Naive thymus-derived CD4-positive, alpha-beta T cell (primary cell): ENCODE data around the gene TMEM132C. TPM values are rescaled to one million over a fixed set of nuclear protein-coding genes. Genes with fewer than 3 reads are reported as not detected.

Source experiments
- ATAC-seq: fragments of 150-1000 bp; cut with Tn5 transposase; 2 replicates; pipeline ENCODE4 v1.10.0; 2021; ENCODE audit warnings: mild to moderate bottlenecking, moderate library complexity
- CTCF ChIA-PET: fragments of 350-600 bp; sonication (Branson Sonifier 250); formaldehyde crosslinking; loops from one replicate; lab custom pipeline; 2021; ENCODE audit warnings: antibody characterized with exemption; lab: Charles Lee
- POLR2A ChIA-PET: fragments of 350-600 bp; sonication (Branson Sonifier 250); formaldehyde crosslinking; loops from one replicate; lab custom pipeline; 2021; ENCODE audit warnings: antibody characterized with exemption, inconsistent platforms; lab: Charles Lee
- DNase-seq, 9 donors: peaks; one replicate each; pipeline versions ENCODE4 v3.0.0 to v3.0.0-alpha.2; 2020 to 2022; ENCODE audit warnings: mixed read lengths in 1 of 9
- H3K27ac ChIP-seq: one replicate; pipeline ENCODE4 v1.7.0; 2013; ENCODE audit warnings: mild to moderate bottlenecking, low read depth, low read length, moderate library complexity
- H3K27me3 ChIP-seq, 2 donors: one replicate each; pipeline ENCODE4 v1.7.0; 2013; ENCODE audit warnings: low read length in 2 of 2, mild to moderate bottlenecking in 2 of 2, moderate library complexity in 2 of 2; ENCODE audit not compliant: control insufficient read depth in 2 of 2, insufficient read depth in 2 of 2
- H3K36me3 ChIP-seq, 3 experiments: 1 replicate in 2 of 3; 2 replicates in 1 of 3; pipeline ENCODE4 v1.7.0; 2013; ENCODE audit warnings: low read length in 3 of 3, mild to moderate bottlenecking in 3 of 3, moderate library complexity in 1 of 3; ENCODE audit not compliant: insufficient read depth in 3 of 3, control insufficient read depth in 2 of 3
- H3K4me1 ChIP-seq, 2 donors: one replicate each; pipeline ENCODE4 v1.7.0; 2013; ENCODE audit warnings: low read length in 2 of 2, mild to moderate bottlenecking in 2 of 2, moderate library complexity in 1 of 2; ENCODE audit not compliant: control insufficient read depth in 2 of 2, insufficient read depth in 2 of 2
- H3K4me3 ChIP-seq: 2 replicates; pipeline ENCODE4 v1.7.0; 2013; ENCODE audit warnings: mild to moderate bottlenecking, low read length
- H3K9me3 ChIP-seq, 3 experiments: 1 replicate in 2 of 3; 2 replicates in 1 of 3; pipeline ENCODE4 v1.7.0; 2013; ENCODE audit warnings: low read length in 3 of 3; ENCODE audit not compliant: control insufficient read depth in 2 of 3
- H3K27ac Mint-ChIP-seq, 9 donors: one replicate each; pipeline ENCODE4 v1.8.0; 2020 to 2022; ENCODE audit warnings: mixed read lengths in 9 of 9, mild to moderate bottlenecking in 8 of 9, moderate library complexity in 5 of 9, inconsistent platforms in 2 of 9
- H3K27me3 Mint-ChIP-seq, 5 donors: one replicate each; pipeline ENCODE4 v1.8.0; 2021 to 2022; ENCODE audit warnings: mixed read lengths in 5 of 5, mild to moderate bottlenecking in 1 of 5
- H3K36me3 Mint-ChIP-seq, 5 donors: one replicate each; pipeline ENCODE4 v1.8.0; 2020 to 2022; ENCODE audit warnings: mixed read lengths in 5 of 5, mild to moderate bottlenecking in 3 of 5, inconsistent platforms in 1 of 5
- H3K4me1 Mint-ChIP-seq, 7 donors: one replicate each; pipeline ENCODE4 v1.8.0; 2020 to 2022; ENCODE audit warnings: mixed read lengths in 7 of 7, mild to moderate bottlenecking in 3 of 7, inconsistent platforms in 1 of 7
- H3K4me3 Mint-ChIP-seq, 10 donors: one replicate each; pipeline ENCODE4 v1.8.0; 2020 to 2022; ENCODE audit warnings: mild to moderate bottlenecking in 10 of 10, mixed read lengths in 10 of 10, moderate library complexity in 6 of 10, inconsistent platforms in 2 of 10
- H3K9me3 Mint-ChIP-seq, 11 donors: one replicate each; pipeline ENCODE4 v1.8.0; 2020 to 2022; ENCODE audit warnings: mixed read lengths in 11 of 11, mild to moderate bottlenecking in 4 of 11, inconsistent platforms in 1 of 11, moderate library complexity in 1 of 11
- intact Hi-C, 2 donors: fragments of 100-400 bp; cut with micrococcal nuclease; formaldehyde crosslinking; loops; one replicate each; pipeline ENCODE4 v1.15.1; 2023
- polyA plus RNA-seq, 2 donors: library from polyadenylated mRNA; unstranded; fragments of 300-500 nt; fragmentation: Illumina TruSeq; gene quantifications; one replicate each; pipeline ENCODE4 v1.2.3, GENCODE V29; 2021
- total RNA-seq, 6 experiments: library from RNA in 5 of 6; stranded (reverse) in 5 of 6; gene quantifications; 1 replicate in 5 of 6; 2 replicates in 1 of 6; pipeline ENCODE4 v1.2.3 and lab custom pipeline; 2021 to 2026

Gene TMEM132C
- total and polyA plus RNA-seq, 7 experiments from 2014 or later = not detected

DNA sequence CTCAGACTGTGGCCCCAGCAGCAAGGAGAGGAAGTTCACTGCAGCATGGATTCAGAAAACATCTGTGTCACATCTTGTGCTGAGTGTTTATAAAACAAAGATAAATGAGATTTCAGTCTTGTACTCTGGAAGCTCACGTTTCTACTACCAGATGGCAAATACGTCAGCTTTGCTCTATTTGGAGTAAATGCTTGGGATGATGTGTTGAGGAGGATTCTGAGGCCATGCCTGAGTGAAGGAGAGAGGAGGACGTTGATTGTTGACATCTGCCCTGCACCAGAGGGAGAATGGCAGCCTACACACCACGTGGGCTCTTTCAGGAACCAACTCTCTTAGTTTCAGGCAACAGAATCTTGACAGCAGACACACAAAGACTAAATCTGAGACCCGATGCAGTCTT, 188.9 kb downstream of the TMEM132C start:
- Histone ChIP-seq H3K9me3 (no peaks in the 10 kb centered on the region), H3K36me3 (no peaks in the 10 kb centered on the region), H3K4me1 (no peaks in the 10 kb centered on the region), H3K27ac (no peak overlapping the region), H3K27me3 (no peaks in the 10 kb centered on the region), H3K4me3 (no peak overlapping the region)
- H3K27me3 Mint-ChIP-seq = no peaks in the 10 kb centered on the region
- ATAC-seq = no peak
- no peaks in the 10 kb centered on the region for H3K4me1 Mint-ChIP-seq
- intact Hi-C loops = no loop called here
- POLR2A ChIA-PET = no interaction called here
- no peak overlapping the region for H3K4me3 Mint-ChIP-seq
- no peaks in the 10 kb centered on the region for H3K36me3 Mint-ChIP-seq
- no peak for DNase-seq
- H3K9me3 Mint-ChIP-seq = peaks cover 0 to 12% (median 3%) of the 10 kb centered on the region in 11 donors
- H3K27ac Mint-ChIP-seq = no peak overlapping the region
- CTCF ChIA-PET = no interaction called here

DNA sequence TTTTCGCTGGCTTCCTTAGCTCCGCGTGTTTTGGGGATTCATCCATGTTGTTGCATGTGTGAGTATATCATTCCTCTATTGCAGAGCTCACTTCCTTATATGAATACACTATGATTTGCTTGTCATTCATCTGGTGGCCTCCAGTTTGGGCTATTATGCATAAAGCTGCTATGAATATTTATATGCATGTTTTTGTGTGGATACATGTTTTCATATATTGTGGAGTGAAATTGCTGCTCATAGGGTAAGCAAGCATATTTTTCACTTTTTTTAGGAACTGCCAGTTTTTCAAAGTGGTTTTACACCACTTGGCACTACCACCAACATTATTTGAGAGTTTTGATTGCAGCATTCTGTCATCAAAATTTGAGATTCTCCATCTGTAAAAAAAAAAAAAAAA, 190.0 kb downstream of the TMEM132C start:
- intact Hi-C loops = no loop called here

DNA sequence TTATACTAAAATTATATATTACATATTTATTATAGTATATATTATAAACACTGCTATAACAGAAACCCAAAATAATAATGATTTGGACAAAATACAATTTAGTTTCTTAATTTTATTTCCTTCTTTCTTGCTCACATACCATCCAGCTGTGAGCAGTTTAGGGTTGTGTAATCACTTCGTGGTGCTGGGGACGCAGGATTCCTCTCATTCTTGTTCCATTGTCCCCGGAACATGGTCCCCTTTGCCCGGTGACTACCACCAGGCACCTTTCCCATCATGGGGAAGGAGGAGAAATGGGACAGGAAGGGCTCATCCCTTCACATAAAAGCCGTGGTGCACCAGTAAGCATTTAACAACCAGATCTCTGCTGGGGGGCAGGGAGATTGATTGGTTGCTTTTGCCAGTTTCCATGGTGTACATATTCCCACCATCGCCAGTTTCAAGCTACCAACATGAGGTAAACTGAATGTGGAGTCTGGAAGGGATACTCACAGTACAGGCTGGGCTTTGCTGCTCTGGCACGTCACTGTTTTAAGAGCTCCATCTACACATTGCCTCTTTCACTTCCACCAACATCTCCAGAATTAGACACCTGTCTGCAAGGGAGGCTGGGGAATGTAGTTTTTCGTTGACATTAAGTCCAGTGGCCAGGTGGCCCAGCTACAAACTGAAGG, 191.5 kb downstream of the TMEM132C start:
- H3K9me3 ChIP-seq = no peaks in the 10 kb centered on the region
- H3K4me1 ChIP-seq = no peaks in the 10 kb centered on the region
- H3K36me3 Mint-ChIP-seq = no peaks in the 10 kb centered on the region
- H3K27me3 Mint-ChIP-seq = no peaks in the 10 kb centered on the region
- CTCF ChIA-PET = no interaction called here
- no peak overlapping the region for H3K4me3 ChIP-seq
- no peaks in the 10 kb centered on the region for H3K4me1 Mint-ChIP-seq
- DNase-seq (no peak), ATAC-seq (no peak)
- POLR2A ChIA-PET = no interaction called here
- no peak overlapping the region for H3K27ac ChIP-seq
- no peak overlapping the region for H3K27ac Mint-ChIP-seq
- no peaks in the 10 kb centered on the region for H3K36me3 ChIP-seq
- H3K9me3 Mint-ChIP-seq = peaks cover 0 to 12% (median 3%) of the 10 kb centered on the region in 11 donors
- no peaks in the 10 kb centered on the region for H3K27me3 ChIP-seq
- no peak overlapping the region for H3K4me3 Mint-ChIP-seq
- intact Hi-C loops = no loop called here

More for the DNA sequence above, 190.0 kb downstream of the TMEM132C start:
- Mint-ChIP-seq H3K9me3 (peaks cover 0 to 12% (median 3%) of the 10 kb centered on the region in 11 donors), H3K27ac (no peak overlapping the region), H3K4me3 (no peak overlapping the region), H3K27me3 (no peaks in the 10 kb centered on the region), H3K4me1 (no peaks in the 10 kb centered on the region), H3K36me3 (no peaks in the 10 kb centered on the region)
- no peak overlapping the region for H3K4me3 ChIP-seq
- H3K27me3 ChIP-seq = no peaks in the 10 kb centered on the region
- no peak overlapping the region for H3K27ac ChIP-seq
- no peaks in the 10 kb centered on the region for H3K9me3 ChIP-seq
- no peaks in the 10 kb centered on the region for H3K36me3 ChIP-seq
- H3K4me1 ChIP-seq = no peaks in the 10 kb centered on the region
- ATAC-seq (no peak), DNase-seq (no peak)
- POLR2A ChIA-PET = no interaction called here
- CTCF ChIA-PET = no interaction called here

DNA sequence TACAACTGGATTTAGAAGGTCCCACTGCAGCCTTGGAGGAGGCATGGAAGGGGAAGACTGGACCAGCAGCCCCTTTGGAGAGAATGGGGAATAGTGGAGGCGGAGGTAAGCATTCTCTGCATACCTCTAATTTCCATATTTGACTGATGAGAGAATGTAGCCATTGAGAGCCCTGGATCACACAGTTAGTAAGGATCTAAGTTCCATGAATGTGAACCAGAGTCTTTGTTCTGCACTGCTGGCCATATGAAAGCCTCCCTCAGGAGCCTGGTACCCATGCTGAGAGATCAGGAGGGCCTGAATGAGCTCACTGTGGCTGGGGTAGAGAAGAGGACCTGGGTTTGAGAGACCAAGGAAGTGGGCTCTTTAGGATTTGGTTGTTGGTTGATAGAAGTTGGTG, 192.1 kb downstream of the TMEM132C start:
- Histone ChIP-seq H3K27ac (no peak overlapping the region), H3K27me3 (no peaks in the 10 kb centered on the region), H3K4me1 (no peaks in the 10 kb centered on the region), H3K36me3 (no peaks in the 10 kb centered on the region), H3K4me3 (no peak overlapping the region), H3K9me3 (no peaks in the 10 kb centered on the region)
- Mint-ChIP-seq H3K27me3 (no peaks in the 10 kb centered on the region), H3K9me3 (peaks cover 0 to 12% (median 4%) of the 10 kb centered on the region in 11 donors), H3K4me1 (no peaks in the 10 kb centered on the region), H3K4me3 (no peak overlapping the region), H3K36me3 (peaks cover 0 to under 1% (median 0%) of the 10 kb centered on the region in 5 donors), H3K27ac (no peak overlapping the region)
- ChIA-PET CTCF (no interaction called here), POLR2A (no interaction called here)
- ATAC-seq = no peak
- no peak for DNase-seq
- intact Hi-C loops = no loop called here

DNA sequence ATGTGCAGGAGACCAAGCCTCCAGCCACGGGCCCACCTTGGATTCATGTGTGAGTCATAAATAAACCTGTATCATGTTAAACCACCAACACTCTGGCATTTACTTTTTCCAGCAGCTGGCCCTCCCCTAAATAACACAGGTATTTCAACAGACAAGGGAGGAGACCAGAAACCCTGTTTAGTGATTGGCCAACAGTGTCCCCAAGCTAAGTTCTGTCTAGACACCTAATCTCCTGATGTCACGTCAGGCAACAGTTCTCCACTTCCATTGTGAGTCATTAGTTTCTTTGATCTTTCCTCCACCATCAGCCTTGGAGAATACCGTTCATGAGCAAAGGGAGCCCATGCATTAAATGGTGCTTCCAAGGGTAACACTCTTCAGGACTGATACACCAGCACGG, 196.9 kb downstream of the TMEM132C start:
- Histone ChIP-seq H3K36me3 (no peaks in the 10 kb centered on the region), H3K27ac (no peak overlapping the region), H3K27me3 (no peaks in the 10 kb centered on the region), H3K4me1 (no peaks in the 10 kb centered on the region), H3K4me3 (no peak overlapping the region), H3K9me3 (no peaks in the 10 kb centered on the region)
- no peak for DNase-seq
- H3K4me3 Mint-ChIP-seq = no peak overlapping the region
- intact Hi-C loops = no loop called here
- H3K27ac Mint-ChIP-seq = no peak overlapping the region
- no peaks in the 10 kb centered on the region for H3K4me1 Mint-ChIP-seq
- no peak for ATAC-seq
- peaks cover 0 to 3% (median 0%) of the 10 kb centered on the region in 5 donors for H3K27me3 Mint-ChIP-seq
- peaks cover 0 to 20% (median 5%) of the 10 kb centered on the region in 11 donors for H3K9me3 Mint-ChIP-seq
- ChIA-PET POLR2A (no interaction called here), CTCF (no interaction called here)
- H3K36me3 Mint-ChIP-seq = peaks cover 0 to 6% (median 0%) of the 10 kb centered on the region in 5 donors

DNA sequence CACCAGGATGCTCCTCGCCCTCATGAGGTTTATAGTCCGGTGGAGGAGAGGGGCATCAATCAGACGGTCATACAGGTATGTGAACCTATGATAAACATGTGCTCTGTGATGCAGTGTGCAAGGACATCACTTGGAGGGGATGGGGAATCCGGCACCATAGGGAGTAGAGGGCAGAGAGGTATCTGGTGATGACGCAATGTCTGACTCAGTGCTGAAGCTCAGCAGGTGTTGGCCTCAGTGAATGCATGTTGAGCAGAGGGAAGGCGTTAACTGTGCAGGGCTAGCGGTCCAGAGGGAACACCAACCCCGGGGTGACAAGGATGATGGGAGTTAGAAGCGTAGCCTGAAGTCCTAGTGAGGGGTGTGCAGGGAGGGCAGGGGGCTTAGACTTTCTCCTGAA, 200.9 kb downstream of the TMEM132C start:
- peaks cover 0 to 6% (median 0%) of the 10 kb centered on the region in 5 donors for H3K36me3 Mint-ChIP-seq
- peaks cover 0 to 16% (median 5%) of the 10 kb centered on the region in 11 donors for H3K9me3 Mint-ChIP-seq
- no peak overlapping the region for H3K4me3 ChIP-seq
- H3K27ac ChIP-seq = no peak overlapping the region
- intact Hi-C loops = no loop called here
- ChIA-PET CTCF (no interaction called here), POLR2A (no interaction called here)
- no peaks in the 10 kb centered on the region for H3K9me3 ChIP-seq
- ATAC-seq = no peak
- no peaks in the 10 kb centered on the region for H3K36me3 ChIP-seq
- H3K27ac Mint-ChIP-seq = no peak overlapping the region
- H3K4me1 ChIP-seq = no peaks in the 10 kb centered on the region
- H3K27me3 Mint-ChIP-seq = peaks cover 0 to 5% (median under 1%) of the 10 kb centered on the region in 5 donors
- no peak for DNase-seq
- H3K4me3 Mint-ChIP-seq = no peak overlapping the region
- H3K4me1 Mint-ChIP-seq = no peaks in the 10 kb centered on the region
- no peaks in the 10 kb centered on the region for H3K27me3 ChIP-seq

DNA sequence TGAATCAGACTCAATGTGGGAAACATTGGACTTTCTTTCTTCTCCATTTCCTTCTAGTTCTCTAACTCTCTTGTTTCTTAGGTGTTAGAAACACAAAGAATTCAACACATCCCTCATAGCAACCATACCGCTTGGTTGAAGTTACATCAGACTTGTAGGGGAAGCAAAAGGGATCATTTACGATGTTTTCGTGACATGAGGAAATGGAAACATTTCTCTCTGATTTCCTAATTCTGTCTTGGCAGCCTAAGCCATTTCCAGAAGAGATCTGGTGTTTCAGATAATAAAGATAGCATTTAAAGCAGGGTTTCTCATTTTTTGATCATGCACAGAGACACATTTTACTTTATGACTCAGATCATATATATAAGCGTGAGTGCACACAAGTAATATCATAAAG, 202.0 kb downstream of the TMEM132C start:
- H3K9me3 Mint-ChIP-seq = peaks cover 8 to 24% (median 10%) of the 10 kb centered on the region in 11 donors
- no peak overlapping the region for H3K4me3 Mint-ChIP-seq
- Histone ChIP-seq H3K4me3 (no peak overlapping the region), H3K4me1 (no peaks in the 10 kb centered on the region), H3K27me3 (no peaks in the 10 kb centered on the region), H3K9me3 (no peaks in the 10 kb centered on the region), H3K27ac (no peak overlapping the region), H3K36me3 (no peaks in the 10 kb centered on the region)
- POLR2A ChIA-PET = no interaction called here
- peaks cover 0 to 10% (median 5%) of the 10 kb centered on the region in 5 donors for H3K27me3 Mint-ChIP-seq
- ATAC-seq = no peak
- no peak overlapping the region for H3K27ac Mint-ChIP-seq
- H3K36me3 Mint-ChIP-seq = peaks cover 0 to 13% (median 9%) of the 10 kb centered on the region in 5 donors
- CTCF ChIA-PET = no interaction called here
- no peak for DNase-seq
- no peaks in the 10 kb centered on the region for H3K4me1 Mint-ChIP-seq
- intact Hi-C loops = no loop called here
